Right hindlimb (tissue), 1 donor: Measurements from ENCODE around the gene BMP2K.
"Not testable (repeated sequence)": the region's sequence is repeated elsewhere in the genome, so short reads cannot be mapped to it uniquely, and the experiment has no call there.

ENCODE experiments used
- DNase-seq: peaks from one replicate; pipeline ENCODE4 v3.0.0-alpha.2; 2018

The BMP2K gene

DNA sequence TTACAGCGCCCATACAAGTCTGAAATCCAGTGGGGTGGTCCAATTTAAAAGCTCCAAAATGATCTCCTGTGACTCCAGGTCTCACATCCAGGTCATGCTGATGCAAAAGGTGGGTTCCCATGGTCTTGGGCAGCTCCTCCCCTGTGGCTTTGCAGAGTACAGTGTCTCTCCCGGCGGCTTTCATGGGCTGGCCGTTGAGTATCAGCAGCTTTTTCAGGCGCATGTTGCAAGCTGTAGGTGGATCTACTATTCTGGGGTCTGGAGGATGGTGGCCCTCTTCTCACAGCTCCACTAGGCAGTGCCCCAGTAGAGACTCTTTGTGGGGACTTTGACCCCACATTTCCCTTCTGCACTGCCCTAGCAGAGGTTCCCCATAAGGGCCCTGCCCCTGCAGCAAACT is 92.6 kb downstream of the BMP2K start:
- not testable (repeated sequence) for DNase-seq

DNA sequence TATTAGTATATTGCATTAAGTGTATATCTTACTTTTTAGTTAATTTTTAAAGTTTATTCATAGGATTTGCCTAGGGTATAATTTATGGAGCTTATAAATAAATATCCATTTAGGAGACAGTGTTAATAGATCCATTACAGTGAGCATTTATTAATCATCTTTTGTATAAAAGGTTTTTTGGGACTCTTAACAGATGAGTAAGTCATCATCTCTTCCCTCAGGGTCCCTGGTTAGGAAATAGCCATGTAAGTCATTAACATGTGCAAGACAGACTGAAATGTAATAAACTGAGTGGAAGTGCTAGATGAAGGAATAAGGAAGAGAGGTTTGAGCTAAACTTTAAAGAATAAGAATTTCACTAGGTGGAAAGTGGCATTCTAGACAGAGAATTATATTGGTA is 93.9 kb downstream of the BMP2K start:
- no peak for DNase-seq

DNA sequence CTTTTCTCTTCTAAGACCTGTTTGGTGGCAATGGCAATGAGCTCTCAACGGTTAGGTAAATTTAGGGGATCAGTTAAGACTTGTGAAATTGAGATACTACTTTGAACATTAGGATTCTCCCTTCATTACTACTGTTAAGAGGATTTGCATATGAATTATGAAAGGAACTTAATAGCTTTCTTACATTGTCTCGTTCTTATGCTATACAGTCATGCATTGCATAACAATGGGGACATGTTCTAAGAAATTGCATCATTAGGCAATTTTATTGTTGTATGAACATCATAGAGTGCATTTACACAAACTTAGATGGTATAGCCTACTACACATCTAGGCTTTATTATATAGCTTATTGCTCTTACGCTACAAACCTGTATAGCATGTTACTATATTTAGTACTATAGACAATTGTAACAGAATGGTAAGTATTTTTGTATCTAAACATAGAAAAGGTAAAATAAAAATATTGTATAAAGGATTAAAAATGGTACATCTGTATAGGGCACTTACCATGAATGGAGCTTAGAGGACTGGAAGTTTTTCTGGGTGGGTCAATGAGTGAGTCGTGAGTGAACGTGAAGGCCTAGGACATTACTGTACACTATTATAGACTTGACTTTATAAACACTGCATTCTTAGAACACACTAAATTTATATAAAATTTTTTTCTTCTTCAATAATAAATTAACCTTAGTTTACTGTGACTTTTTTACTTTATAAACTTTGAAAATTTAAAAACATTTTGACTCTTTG is 100.6 kb downstream of the BMP2K start:
- DNase-seq, result no peak

DNA sequence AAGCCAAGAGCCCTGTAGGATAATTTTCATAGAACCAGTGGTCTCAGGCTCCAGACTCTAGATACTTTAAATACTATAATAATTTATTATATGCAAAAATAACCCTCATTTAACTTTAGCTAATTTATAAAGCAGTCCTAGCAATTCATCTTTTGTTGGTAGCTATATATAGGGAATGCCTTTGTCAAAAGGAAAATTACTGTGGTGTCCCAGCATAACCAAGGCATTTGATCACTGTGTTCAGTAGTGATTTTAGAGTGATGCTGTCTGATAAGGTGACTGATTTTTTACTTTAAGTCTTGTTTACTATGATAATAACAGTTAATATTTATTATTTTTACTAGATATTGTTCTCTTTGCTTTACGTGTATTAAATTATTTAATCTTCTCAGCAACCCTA is 101.9 kb downstream of the BMP2K start:
- no peak for DNase-seq

DNA sequence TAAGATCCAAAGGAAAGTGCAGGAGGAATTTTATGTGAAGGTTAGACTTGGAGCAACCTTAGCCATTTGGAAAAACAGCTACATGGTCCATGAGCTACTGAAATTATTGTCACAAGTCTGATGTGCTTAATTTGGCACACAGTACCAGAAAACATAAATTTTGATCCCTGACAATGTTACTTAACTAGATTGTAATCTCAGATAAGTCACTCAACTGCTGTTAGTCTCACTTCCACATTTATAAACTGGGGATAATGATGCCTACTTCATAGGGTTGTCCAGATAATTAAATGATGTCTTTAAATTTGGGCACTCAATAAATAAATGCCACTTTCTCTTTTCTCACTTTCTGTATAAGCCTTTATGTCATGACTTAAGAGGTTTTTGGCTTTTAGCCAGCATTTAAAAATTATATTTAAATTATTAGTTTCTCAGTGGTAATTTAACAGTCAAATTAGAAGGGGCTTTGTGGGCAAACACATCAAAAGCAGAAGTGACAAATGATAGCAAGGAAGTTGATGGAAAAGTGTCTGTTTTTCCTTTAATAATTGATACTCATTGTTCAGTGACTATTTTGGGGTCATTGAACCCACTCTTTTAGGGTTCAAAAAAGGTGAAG is 104.8 kb downstream of the BMP2K start:
- DNase-seq, result no peak

DNA sequence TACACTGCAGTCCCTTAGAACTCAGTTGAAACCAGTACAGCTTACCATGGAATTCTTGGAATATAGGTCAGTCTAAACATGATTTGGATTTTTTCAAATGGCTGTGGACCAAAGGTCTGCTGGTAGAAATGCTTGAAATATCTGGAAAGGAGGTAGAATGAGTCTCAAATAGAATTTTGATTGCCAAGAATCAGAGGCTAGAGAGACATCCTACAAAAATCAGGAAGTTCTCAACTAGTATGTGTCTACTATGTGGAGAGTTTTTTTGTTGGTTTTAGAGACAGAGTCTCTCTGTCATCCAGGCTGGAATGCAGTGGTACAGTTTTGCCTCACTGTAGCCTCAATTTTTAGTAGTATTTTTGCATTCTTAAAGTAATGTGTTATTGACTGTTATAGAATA is 109.4 kb downstream of the BMP2K start:
- DNase-seq, result no peak

DNA sequence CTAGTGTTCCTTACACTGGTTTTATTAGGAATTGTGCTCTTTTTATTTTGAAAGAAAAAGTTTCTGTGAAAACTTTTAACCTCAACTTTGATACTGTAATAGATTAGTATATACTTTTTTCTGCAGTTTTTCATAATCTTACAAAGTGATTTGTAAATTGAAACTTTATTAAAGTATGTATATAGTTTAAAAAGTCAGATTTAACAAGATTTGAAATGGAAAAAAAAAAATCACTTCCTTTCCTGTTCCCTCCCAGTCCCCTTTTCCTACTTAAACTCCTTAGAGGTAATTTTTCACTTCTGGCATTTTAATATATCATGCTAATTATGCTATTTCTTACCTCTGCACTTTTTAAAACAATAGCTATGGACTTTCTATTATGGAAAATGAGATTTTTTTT is 113.8 kb downstream of the BMP2K start:
- DNase-seq, result no peak

DNA sequence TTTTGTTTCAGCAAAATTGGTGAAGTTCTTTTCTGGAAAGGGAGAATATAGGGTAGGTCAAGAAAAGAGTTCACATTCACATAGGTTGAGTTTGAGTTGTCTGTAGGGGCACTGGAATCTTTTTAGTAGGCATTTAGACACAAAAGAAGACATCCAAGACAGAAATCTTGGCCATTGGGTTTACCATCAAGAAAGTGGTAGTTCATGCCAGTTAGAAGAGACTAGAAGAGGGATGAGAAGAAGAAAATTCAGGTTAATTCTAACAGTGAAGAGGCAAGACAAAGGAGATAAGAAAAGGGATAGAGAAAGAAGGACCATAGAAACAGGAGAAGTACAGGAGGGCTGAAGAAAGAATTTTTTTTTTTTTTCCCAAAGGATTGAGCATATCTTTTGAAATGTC is 123.2 kb downstream of the BMP2K start:
- DNase-seq, result no peak

DNA sequence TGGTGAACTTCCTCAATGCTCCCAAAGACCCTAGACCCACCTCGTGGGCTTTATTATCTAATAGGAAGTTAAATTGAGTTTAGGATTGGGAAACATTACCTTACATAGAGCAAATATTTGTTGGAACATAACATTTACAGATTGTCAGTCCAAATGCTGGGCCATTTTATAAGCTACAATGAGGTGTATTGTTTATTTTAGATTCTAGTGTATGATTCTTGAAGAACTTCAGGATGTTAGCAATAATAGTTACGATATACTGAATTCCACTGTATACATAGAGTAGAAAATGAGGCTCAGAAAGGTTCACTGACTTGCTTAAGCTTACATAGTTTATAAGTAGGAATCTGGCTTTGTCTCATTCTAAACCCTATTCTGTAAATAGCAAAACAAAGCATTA is 125.7 kb downstream of the BMP2K start:
- no peak for DNase-seq

DNA sequence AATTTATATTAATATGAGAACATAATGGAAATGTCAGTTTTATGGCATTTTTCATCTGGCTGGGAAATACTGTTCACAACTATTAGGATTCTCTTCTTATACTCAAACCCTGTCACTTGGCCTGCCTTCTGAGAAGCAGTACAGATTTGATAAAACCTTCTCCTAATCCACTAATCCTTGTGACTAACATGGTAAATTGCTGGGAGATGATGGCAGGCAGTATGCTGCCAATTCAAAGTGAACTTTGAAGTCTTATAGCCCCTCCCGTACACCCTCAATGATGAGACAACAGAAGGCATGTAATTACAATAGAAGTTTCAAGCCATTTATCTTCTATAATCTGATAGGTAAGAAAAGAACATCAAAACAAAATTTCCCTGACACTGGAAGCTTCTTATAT is 126.1 kb downstream of the BMP2K start:
- DNase-seq, result no peak

DNA sequence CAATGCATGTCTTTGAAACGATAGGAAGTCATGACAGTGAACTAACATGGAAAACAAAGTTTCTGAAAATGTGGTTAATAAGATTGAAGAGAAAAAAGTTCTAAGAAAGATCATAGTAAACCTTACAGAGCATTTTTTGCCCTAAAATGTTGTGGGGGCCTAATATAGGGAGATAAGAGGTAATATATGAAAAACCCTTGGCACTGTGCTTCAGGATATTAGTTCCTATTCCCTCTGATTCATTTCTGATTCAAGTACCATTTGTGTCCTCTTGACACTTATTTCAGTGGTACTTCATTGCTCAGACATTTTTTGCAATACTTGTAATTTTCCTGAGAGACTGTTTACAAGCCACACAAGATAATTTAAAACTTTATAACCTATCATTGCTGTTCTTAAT is 128.0 kb downstream of the BMP2K start:
- DNase-seq, result no peak

DNA sequence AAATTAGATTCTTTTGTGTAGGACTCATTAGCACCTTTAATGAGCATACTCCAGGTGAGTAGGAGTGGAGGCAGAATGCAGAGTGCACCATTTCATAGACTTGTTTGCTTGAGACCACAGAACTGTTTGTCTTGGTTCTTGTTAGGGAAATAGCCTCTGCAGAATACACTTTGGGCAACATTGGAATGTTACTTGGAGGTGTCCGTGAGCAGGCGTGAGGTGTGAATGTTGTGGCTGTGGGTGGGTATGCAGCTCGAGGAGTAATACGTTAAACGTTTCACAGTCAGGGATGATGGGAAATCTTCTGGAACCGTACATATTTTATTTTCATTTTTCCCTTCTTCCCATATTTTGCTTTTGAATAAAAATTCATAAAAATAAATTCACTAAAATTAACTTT is 131.5 kb downstream of the BMP2K start:
- DNase-seq, result no peak

DNA sequence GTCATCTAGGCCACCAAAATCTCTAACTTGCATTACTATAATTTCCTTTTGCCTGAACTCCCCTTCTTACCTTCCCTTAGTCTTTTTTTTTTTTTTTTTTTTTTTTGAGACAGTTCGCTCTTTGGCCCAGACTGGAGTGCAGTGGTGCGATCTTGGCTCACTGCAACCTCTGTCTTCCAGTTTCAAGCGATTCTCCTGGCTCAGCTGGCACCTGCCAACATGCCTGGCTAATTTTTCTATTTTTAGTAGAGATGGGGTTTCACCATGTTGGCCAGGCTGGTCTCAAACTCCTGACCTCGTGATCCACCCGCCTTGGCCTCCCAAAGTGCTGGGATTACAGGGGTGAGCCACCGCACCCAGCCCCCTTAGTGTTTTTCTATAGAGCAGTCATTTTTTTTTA is 132.8 kb downstream of the BMP2K start:
- not testable (repeated sequence) for DNase-seq

DNA sequence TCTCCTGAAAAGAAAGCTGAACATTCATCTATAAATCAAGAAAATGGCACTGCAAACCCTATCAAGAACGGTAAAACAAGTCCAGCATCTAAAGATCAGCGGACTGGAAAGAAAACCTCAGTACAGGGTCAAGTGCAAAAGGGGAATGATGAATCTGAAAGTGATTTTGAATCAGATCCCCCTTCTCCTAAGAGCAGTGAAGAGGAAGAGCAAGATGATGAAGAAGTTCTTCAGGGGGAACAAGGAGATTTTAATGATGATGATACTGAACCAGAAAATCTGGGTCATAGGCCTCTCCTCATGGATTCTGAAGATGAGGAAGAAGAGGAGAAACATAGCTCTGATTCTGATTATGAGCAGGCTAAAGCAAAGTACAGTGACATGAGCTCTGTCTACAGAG is 134.5 kb downstream of the BMP2K start:
- no peak for DNase-seq

DNA sequence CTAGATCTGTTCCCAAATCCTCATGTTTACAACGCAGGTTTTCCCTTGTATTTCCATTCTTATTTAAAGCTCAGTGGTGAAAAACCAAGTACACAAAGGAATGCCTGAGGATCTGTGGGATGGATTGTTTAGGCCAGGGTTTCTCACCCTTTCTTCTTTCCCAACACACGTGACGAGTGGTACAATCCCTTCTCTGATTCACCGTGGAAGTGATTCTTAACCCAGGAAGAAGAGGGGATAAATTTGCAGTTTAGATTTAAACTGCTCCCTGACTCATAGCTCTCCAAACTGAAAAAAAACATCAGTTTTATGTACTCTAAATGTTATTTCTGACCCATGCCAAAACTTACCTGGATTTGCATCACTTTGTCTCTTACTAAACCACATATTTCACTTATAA is 146.1 kb downstream of the BMP2K start:
- DNase-seq, result no peak

DNA sequence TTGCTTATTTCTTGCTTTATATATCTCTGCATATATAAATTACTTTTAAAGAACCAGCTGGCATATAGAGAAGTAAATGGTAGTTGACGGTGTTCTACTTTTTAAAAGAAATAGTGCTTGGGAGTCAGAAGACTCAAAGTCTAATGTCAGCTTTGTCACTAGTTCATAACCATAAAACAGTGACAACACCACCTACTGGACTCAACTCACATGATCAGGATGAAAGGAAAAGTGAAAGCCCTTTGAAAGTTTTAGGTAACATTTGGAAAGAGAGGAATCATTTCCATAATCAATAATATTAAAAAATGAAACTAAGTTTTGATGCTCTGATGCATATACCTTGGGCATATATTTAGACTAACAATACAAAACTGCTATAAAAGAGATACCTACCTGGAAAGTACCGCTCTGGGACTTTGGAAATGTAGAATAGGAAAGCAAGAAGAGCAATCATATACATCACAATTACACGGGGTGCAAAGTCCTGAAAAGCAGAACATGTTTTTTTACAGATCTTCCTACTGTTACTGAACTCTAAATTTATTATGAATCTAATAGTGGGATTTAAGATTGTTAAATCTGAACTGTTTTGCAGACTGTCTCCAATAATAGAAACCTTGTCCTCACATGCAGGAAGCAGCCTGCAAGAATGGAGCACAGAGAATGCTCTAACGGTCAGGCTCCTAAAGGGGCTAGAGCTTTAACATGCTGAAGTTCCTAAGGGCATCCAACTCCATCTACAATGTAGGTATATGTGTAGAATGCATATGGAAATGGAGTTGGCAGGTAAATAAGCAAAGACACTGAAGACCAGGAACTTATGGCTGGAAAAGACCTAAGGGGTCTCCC is 147.5 kb downstream of the BMP2K start:
- DNase-seq, result no peak

DNA sequence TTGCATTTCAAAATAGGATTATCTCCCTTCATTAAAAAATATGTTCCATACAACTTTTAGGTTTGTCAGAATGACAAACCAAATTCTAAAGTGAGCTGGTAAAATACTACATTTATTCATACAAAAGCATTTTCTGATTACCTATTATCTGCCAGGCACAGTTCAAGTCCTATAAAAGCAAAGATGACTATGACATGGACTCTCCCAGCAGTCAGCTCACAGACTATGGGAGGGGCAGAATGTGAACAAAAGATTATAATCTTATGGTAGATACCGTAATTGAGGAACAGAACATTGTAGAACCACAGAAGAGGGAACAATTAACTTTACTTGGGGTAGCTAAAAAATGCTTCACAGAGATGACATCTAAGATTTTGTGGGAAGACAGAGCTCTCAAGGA is 150.7 kb downstream of the BMP2K start:
- no peak for DNase-seq

DNA sequence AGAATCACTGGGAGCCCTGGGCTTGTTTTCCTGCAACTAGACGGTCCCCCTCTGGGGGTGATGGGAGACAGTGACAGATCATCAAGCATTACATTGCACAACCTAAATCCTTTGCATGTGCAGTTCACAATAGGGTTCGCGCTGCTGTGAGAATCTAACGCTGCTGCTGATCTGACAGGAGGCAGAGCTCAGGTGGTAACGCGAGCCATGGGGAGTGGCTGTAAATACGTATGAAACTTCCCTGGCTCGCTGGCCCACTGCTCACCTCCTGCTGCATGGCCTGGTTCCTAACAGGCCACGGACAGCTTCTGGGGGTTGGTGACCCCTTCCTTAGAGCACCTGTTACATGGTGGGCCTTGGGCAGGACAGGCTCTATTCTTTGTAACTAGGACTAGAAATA is 152.7 kb downstream of the BMP2K start:
- DNase-seq, result no peak

DNA sequence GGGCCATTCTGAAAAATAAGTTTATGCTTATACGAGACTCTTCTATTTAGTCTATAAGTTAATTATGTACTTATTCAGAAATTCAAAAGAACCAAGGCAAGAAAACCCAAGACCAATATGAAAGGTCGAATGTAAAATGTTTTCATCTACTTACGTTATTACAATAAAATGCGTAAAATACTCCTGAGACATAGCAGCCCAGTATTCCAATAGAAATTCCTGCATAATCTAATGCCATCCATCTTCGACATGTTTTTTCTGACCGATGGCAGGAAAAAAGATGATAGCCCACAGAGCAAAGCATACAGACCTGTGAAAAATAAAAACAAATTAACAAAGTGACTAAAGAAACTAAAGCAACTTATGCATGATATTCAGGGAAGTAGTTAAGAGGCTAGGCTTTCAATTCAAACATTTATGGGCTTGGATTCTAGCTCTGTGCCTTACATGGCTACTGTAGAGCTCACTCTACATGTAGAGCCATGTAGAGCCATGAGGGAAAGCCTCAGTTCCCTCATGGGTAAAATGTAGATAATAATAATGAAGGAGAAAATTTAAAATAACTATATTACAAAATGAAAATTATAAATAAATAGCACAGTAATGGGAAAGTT is 154.0 kb downstream of the BMP2K start:
- no peak for DNase-seq

DNA sequence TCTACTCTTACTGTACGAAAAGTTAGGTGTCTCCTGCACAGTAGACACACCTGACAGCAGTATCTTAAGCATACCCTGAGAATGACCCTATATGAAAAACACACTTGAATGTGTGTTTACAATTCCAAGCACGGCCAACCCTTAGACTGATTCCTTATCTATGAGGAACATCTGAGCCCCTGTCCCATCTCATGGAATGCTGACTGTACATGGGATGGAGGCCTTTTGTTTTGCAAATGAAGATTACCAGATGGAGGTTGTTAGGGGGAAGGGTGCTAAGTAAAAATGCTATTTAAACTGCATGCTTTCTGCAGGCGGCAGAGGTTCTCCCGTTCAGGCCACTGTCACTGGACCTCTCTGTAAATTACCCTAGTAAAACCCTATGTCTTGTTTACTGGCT is 160.8 kb downstream of the BMP2K start:
- no peak for DNase-seq

DNA sequence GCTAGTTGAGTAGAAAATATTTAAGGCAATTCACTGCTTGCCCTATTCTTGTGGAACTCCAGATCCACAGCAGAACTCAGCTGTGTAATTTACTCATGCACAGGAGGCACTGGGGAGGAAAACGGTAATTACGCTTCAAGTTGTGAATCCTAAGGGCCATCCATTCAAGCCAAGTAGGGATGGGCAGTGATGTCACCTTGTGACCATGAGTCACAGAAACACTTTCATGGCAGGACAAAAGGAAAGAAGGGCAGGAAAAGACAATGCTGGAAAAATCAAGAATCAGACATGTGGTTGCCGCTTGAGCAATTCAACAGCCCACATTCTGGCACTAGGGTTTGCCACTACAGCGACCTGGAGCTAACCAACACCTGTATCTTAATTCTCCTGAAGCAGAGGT is 161.7 kb downstream of the BMP2K start:
- no peak for DNase-seq

DNA sequence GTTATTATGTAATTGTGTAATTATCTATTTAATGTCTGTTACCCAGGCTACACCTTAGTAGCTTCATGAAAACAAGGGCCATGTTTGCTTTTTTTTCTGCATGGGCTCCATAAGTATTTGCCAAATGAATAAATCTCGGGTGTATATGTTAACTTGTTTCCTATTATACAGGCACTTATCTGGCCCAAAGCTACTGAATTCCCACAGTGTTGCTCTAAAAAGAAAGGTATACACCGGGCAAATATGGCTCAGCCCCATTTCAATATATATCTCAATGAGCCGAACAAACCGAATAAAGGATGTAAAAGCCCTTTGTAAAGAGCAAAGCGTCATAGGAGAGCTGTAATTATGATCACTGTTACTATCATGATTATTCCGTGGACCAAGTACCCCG is 162.3 kb downstream of the BMP2K start:
- DNase-seq, result no peak

DNA sequence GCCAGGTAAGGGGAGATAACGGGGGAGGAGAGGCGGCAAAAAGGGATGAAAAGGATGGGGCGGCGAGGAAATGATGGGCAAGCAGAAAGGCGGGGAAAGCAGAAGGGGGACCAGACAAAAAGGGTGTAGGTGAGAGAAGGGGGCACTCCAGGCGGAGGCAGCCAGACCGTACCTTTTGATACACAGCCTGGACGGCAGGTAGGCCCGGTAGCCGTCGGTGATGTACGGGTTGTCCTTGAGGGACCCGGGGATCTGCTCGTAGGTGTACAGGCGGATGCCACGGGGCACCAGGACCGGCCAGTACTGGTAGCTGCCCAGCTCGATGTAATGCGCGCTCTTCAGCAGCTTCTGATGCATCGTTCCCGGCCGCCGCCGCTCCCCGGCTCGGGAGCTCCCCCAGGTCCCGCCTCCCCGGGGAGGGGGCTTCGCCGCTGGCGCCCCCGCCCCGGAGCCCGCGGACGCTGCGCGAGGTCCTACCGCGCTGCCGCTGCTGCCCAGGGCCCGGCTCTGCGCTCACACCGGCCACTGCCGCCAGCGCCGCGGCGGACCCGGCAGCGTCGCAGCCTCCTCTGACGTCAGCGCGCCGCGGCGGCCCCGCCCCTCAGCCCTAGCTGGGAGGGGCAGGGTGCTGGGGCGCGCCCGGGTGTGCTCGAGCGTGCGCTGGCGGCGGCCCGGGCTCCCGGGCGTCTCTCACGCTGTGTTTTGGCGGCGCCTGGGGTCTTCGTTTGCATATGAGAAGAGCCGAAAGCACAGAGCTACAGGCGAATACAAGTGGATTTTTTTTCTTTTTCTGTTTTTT is 162.9 kb downstream of the BMP2K start, which contains the start of gene PAQR3:
Gene PAQR3 (minus strand): TSS at position 571 of the 799 bp plus-strand sequence. CDS start 214 bp downstream, at position 357.
- peak; percentile 90 for DNase-seq
